Measurements from ENCODE around the gene HEBP1. TPM values are rescaled to one million over a fixed set of nuclear protein-coding genes. Genes with fewer than 3 reads are reported as not detected.

HEBP1 gene
- total RNA-seq, 1 donor from 2014 or later, result 28.9 TPM

Other genes with a start within 250 kb of the HEBP1 start
- gene APOLD1, start 214.6 kb downstream of the HEBP1 start, total RNA-seq, result 0.38 and 0.70 TPM in 2 replicates
- gene DDX47, start 186.9 kb downstream of the HEBP1 start, total RNA-seq, result 54.6 and 62.1 TPM in 2 replicates
- 4.2 and 12.5 TPM in 2 replicates for gene GPRC5A, start 108.7 kb downstream of the HEBP1 start, total RNA-seq
- not detected in 2 replicates for gene GPRC5D, start 48.1 kb downstream of the HEBP1 start, total RNA-seq
- gene FAM234B, start 44.1 kb upstream of the HEBP1 start, total RNA-seq, result 6.2 and 6.3 TPM in 2 replicates
- 0.23 TPM in 1 of 2 replicates, not detected in the other for gene GSG1, start 103.4 kb upstream of the HEBP1 start, total RNA-seq
- gene EMP1, start 196.5 kb upstream of the HEBP1 start, total RNA-seq, result 57.6 and 71.7 TPM in 2 replicates

Data from astrocyte (in vitro differentiated cells and primary cell).